GM18517 (cell line): Measurements from ENCODE around the gene PMM1.

Source experiments
- ATAC-seq: cut with Tn5 transposase; IDR thresholded peaks from one replicate; pipeline ENCODE4 v1.9.1; 2021; ENCODE audit warnings: mild to moderate bottlenecking, moderate library complexity; ENCODE audit not compliant: unreplicated experiment

PMM1 gene

DNA sequence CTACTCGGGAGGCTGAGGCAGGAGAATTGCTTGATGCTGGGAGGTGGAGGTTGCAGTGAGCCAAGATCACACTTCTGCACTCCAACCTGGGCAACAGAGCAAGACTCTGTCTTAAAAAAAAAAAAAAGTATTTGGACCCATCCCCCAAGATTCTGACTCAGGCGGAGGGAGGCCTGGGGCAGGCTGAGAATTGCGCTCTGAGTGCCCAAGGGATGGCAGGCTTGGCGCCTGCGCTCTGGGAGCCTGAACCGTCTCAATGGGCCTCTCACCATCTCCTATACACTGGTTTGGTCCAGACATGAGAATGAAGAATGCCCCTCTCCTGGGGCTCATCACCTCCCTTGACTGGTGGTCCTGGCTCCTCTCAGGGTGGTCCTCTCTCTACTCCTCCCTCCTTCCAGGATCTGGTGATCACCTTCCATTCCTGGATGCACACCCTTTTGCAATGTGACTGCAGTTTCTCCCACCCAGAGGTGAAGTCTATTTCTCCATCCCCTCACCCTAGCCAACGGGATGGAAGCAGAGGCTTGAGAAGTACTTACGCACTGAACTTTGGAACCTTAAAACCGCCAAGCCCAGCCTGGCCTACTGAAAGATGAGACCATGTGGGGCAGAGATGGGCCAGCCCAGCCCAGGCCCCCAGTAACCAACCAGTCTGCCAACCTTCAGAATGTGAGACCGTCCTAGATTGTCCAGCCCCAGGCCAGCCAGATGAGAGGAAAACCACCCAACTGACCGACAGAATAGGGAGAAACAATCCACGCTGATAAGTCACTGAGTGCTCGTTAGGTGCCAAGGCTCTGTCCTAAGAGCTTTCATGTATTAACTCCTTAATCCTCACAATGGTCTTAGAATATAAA, 50.3 kb downstream of the PMM1 start:
- no peak for ATAC-seq

DNA sequence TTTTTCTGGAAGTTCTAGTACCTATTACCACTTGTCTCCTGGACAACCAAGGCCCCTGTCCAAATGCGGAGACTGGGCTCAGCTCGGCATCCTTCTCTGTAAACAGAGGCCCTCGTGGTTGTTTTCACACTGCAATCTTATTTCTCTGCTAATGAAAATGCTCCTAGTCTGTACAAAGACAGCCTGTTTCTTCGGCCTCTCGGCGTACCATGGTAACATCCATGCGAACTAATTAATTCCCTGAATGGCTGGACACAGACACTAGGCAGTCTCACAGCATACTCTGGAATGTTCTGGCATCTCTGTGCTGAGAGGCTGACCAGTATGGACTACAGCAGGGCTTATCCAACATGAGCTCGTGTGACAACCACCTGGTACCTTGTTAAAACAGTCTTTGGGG, 51.1 kb downstream of the PMM1 start:
- no peak for ATAC-seq

DNA sequence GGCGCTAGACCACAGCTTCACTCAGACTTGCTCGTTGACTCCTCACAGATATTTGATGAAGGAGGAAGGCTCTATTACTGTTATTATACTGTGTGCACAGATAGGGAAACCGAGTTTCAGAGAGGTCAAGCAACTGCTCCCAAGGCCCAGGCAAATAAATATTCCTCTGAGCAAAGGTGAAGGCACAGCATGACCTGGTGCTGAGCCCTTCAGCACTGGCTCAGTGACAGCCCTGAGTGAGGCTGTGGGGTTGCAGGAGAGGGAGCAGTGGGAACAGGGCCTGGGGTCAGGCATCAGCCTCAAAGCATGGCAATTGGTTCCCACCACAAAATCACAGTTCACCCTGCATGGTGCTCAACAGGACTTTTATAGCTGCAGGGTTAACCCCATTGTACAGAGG, 52.4 kb downstream of the PMM1 start:
- ATAC-seq, result no peak

DNA sequence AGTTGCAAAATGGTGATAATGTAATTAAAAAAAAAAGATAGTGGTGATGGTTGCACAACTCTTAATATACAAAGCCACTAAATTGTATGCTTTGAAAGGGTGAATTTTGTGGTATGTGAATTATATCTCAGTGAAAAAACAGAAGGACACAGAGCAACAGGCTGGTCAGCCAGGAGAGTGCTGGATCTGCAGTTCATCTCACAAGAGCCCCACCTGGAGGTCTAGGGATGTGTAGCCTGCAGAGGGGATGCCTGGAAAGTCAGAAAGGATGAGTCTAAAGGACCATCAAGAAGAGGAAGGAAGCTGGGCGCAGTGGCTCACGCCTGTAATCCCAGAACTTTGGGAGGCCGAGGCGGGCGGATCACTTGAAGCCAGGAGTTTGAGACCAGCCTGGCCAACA, 54.4 kb downstream of the PMM1 start:
- ATAC-seq, result no peak

DNA sequence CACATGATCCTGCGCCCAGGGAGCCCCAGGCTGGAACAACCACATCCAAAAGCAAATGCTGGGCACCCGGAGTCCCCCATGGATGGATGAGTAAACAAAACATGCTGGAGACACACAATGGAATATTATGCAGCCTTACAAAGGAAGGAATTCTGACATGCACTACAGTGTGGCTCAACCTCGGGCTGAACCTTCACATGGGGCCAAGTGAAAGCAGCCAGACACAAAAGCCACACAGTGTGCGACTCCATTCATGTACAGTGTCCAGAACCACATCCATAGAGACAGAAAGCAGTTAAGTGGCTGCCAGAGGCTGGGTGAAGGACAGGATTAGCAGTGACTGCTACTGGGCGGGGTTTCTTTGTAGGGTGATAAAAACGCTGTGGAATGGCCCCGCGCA, 55.4 kb downstream of the PMM1 start:
- no peak for ATAC-seq

DNA sequence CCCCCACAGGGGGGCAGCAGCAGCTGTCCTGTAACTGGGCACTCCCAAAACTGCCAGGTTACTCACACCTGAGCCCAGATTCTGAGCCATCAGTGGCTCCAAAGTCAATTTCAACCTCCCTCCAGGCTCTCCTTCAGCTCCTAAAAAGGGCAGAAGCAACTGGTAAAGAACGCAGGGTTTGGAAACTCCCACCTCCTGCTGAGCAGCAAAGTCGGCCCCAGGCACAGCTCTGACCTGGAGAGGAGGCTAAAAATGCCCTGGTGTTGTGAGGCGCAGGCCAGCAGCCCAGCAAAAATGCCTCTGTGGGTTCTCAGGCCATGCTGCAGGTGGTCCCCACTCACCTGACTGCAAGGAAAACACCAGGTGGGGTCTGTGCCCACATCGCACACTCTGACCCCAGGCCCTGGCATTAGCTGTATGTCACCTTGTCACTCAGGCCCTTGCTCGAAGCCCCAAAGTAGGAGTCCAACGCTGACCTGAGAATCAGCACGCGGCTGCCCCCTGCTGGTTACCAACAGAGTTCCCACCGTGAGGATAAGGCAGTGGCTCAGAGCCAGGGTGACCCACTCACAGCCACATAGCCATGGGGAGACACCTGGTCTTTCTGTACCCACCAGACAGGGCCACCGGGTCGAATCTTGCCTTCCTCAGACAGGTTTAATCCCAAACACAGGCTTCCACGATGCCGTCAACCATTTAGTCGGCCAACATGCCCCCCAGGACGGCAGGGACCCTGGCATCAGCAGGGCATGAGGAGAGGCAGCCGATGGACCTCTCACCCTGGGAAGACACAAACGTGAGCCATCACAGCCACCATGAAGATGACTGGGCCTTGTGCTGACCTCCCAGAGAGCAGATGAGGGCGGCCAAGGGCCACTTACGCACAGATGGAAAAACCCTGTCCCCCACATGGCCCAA, 56.5 kb downstream of the PMM1 start:
- ATAC-seq, result no peak

DNA sequence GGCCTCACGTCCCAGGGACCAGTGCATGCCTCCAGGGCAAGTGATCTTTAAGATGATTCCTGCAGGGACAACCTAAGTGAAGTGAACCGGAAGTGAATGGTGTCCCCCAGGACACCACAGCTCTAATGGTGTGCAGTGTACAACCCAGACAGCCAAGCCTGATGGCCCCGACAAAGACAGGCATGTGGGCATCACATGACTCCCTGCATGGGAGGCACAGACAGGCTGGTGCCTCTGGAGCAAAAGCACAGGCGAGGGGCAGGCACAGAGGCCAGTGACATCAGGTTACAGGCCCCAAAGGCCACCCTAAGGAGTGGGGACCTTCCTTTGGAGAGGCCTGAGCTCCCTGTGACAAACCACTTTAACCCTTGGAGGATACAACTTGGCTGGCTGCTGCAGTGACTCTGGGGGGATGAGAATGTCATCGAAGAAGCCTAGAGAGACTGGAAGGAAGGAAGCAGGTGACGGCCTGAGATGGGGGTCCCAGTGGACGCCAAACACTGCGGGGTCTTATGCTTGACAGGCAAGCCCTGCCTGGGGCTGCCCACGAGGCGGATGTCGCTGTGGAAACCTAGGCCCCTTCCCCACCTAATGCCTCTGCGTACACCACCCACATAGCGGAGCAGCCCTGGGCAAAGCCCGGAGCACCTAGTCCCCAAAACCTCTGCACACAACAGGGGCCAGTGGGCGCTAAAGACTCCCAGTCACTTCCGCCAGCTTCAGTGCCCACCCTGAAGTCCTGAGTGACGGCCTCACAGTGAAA, 57.7 kb downstream of the PMM1 start:
- no peak for ATAC-seq

DNA sequence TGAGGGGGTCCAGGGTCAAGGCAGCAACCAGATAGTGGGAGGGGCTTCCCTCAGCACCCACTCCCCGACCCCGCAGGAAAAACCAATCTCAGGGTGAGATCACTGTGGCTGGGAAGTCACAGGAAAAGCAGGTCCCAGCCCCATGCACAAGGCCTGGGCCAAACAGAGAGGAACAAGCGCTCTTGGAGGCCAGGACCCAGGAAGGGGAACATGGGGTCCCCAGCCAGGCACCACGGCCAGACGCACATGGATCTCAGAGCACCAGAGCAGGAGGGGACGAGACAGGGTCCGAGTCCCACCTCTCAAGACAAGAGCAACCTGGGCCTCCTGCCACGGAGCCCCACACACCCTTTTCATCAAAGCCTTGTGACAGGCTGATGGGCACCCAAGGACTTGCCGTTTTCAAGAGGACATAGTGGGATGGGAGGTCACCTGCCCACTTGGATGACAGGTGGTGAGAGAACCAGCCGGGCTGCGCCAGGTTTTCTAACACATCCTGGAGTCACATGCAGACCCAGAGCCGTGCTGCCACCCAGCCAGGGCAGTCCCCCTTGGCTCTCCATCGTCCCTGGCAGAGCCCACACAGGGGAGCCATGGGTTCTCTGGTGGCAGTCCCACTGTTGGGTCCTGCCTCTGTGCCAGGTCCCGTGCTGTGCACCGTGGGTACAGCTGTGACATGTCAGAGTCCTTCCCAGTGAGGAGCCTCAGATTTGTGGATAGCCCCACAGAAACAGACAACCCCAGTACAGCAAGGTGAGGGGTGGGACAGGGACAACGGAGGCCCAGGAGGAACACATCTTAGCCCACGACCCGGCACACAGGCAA, 58.5 kb downstream of the PMM1 start:
- no peak for ATAC-seq

DNA sequence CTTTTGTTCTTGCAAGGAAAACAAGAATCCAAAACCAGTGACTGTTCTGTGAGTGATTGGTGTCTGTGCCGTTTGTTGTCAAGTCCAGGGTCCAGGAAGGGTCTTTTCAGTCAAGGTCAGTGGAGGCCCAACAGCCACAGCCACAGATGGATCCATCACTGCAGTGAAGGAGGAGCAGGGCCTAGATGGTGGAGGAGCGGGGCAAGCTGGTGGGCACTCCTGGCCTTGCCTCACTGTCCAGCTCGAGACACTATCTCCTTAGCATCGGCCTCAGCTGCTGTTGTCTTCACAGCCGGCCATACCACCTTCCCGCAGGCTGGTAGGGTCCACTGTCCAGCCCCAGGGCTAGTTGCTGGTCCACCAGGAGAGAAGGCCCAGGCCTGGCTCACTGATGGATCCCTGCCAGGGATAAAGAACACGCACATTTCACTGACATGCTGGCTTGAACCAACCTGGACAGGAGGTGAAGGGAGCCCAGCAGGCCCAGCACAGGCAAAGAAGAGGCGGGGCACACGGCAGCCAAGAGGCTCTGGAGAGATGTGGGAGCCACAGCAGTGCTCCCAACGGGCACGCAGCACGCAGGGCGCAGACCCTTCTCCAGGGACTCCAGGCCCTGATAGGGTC, 60.6 kb downstream of the PMM1 start:
- no peak for ATAC-seq

DNA sequence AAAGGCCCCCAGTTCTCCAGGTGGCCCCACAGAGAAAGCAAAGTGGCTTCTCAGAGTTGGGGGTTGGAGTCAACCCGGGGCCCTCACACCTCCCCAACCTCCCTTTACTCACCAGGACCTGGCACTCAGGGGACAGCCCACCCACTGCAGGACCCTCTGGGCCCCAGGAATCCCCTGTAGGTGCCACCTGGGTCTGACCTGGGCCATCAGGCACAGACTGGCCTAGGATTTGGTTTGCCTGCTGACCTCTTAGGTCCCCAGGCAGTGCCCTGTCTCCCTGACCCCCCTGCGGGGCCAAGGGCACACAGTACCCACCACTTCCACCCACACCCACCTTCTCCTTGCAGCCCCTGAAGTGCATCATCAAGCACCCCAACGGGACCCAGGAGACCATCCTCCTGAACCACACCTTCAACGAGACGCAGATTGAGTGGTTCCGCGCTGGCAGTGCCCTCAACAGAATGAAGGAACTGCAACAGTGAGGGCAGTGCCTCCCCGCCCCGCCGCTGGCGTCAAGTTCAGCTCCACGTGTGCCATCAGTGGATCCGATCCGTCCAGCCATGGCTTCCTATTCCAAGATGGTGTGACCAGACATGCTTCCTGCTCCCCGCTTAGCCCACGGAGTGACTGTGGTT, 61.4 kb downstream of the PMM1 start:
- no peak for ATAC-seq
